Kidney (tissue), 14 donors: ENCODE data around the gene FBXL7. TPM values are rescaled to one million over a fixed set of nuclear protein-coding genes. Genes with fewer than 3 reads are reported as not detected.

Experiments used
- DNase-seq, 5 donors: peaks; one replicate each; pipeline ENCODE4 v3.0.0-alpha.2; 2013 to 2020
- FAIRE-seq: peaks from 2 replicates; lab custom pipeline; 2012; peaks lifted over from hg19 to GRCh38; lab: Jason Lieb, UNC
- H3K27ac ChIP-seq, 2 donors: one replicate each; pipeline ENCODE4 v1.7.0; 2013; ENCODE audit warnings: low read depth in 2 of 2, low read length in 2 of 2, inconsistent platforms in 1 of 2
- H3K27me3 ChIP-seq: one replicate; pipeline ENCODE4 v1.7.1; 2013; ENCODE audit warnings: low read length, inconsistent platforms; ENCODE audit not compliant: control insufficient read depth, insufficient read depth
- H3K36me3 ChIP-seq, 3 donors: one replicate each; pipeline versions ENCODE4 v1.7.0 to v1.7.1; 2013; ENCODE audit warnings: low read length in 3 of 3, control low read depth in 1 of 3, inconsistent platforms in 1 of 3; ENCODE audit not compliant: insufficient read depth in 3 of 3, control insufficient read depth in 2 of 3
- H3K4me1 ChIP-seq, 3 donors: one replicate each; pipeline versions ENCODE4 v1.7.0 to v1.7.1; 2013; ENCODE audit warnings: low read length in 3 of 3, inconsistent platforms in 1 of 3, low read depth in 1 of 3; ENCODE audit not compliant: control insufficient read depth in 2 of 3, insufficient read depth in 2 of 3
- H3K4me3 ChIP-seq, 3 donors: one replicate each; pipeline versions ENCODE4 v1.7.0 to v1.8.1; 2013; ENCODE audit warnings: low read length in 3 of 3, control low read depth in 1 of 3, inconsistent platforms in 1 of 3
- H3K9ac ChIP-seq, 3 donors: one replicate each; pipeline versions ENCODE4 v1.7.0 to v1.7.1; 2013; ENCODE audit warnings: low read length in 3 of 3, control low read depth in 1 of 3, inconsistent platforms in 1 of 3
- H3K9me3 ChIP-seq, 3 donors: one replicate each; pipeline versions ENCODE4 v1.7.0 to v1.7.1; 2013; ENCODE audit warnings: low read length in 3 of 3, control low read depth in 1 of 3, inconsistent platforms in 1 of 3; ENCODE audit not compliant: control insufficient read depth in 2 of 3, insufficient read depth in 1 of 3
- CTCF ChIP-seq: IDR thresholded peaks from 3 replicates; pipeline ENCODE4 v1.5.1; 2012; ENCODE audit warnings: mild to moderate bottlenecking, moderate library complexity, borderline replicate concordance; ENCODE audit not compliant: insufficient read depth; ENCODE audit errors: extremely low read depth
- intact Hi-C: fragments of 100-400 bp; cut with DNase I; formaldehyde crosslinking; loops from one replicate; pipeline ENCODE4 v1.11.1; 2022
- polyA plus RNA-seq: library from polyadenylated mRNA; stranded (reverse); fragments of 350-450 nt; fragmentation: Illumina TruSeq; extraction: RNeasy Lipid Tissue Mini Kit (QIAGEN cat#74804); gene quantifications from one replicate; pipeline ENCODE4 v1.2.3, GENCODE V29; 2014; ENCODE audit warnings: low read depth, low replicate concordance; ENCODE audit not compliant: insufficient read depth
- total RNA-seq: library from RNA; stranded (reverse); fragmentation: NEBNext Ultra II Directional; extraction: Animal tissue kit (Norgen Biotek cat#: 25700); gene quantifications from one replicate; pipeline ENCODE4 v1.2.1, GENCODE V29; 2021
- donor health status: control.
- donor health status: control.
- donor health status: control.
- donor health status: control.
- donor health status: control.
- donor health status: DM: yes; HTN: yes; CAD: no.
- donor health status: Normal renal cell carcinoma (clear cell type).

FBXL7 gene
- total and polyA plus RNA-seq, 2 donors from 2014 or later = 3.9 to 6.1 TPM

GRCh38 chr5:15579193-15579990 is 79.4 kb downstream of the FBXL7 start:
- intact Hi-C loops = no loop called here
- peaks cover 0 to 1% (median 0%) of the 10 kb centered on the region in 3 donors for H3K9me3 ChIP-seq
- FAIRE-seq (no peak), DNase-seq (no peak)
- no peak for TF ChIP-seq CTCF
- H3K36me3 ChIP-seq = no peaks in the 10 kb centered on the region
- H3K27me3 ChIP-seq = no peaks in the 10 kb centered on the region
- H3K4me3 ChIP-seq = no peak overlapping the region
- no peak overlapping the region for H3K27ac ChIP-seq
- no peaks in the 10 kb centered on the region for H3K4me1 ChIP-seq
- H3K9ac ChIP-seq = no peak overlapping the region

GRCh38 chr5:15584528-15584927 is 84.5 kb downstream of the FBXL7 start:
- no peak for TF ChIP-seq CTCF
- no peaks in the 10 kb centered on the region for H3K36me3 ChIP-seq
- DNase-seq = no peak
- intact Hi-C loops = no loop called here
- no peaks in the 10 kb centered on the region for H3K27me3 ChIP-seq
- H3K27ac ChIP-seq = no peak overlapping the region
- FAIRE-seq = no peak
- H3K9me3 ChIP-seq = peaks cover 0 to 6% (median 0%) of the 10 kb centered on the region in 3 donors
- H3K4me3 ChIP-seq = no peak overlapping the region
- no peaks in the 10 kb centered on the region for H3K4me1 ChIP-seq
- H3K9ac ChIP-seq = no peak overlapping the region

- TF ChIP-seq CTCF = no peak
- no peak for FAIRE-seq
Observed at GRCh38 chr5:15585128-15585527, 85.1 kb downstream of the FBXL7 start.

More at GRCh38 chr5:15585128-15585527, 85.1 kb downstream of the FBXL7 start:
- Histone ChIP-seq H3K27ac (no peak overlapping the region), H3K9ac (no peak overlapping the region), H3K4me1 (no peaks in the 10 kb centered on the region), H3K36me3 (no peaks in the 10 kb centered on the region), H3K9me3 (peaks cover 0 to 6% (median 0%) of the 10 kb centered on the region in 3 donors), H3K27me3 (no peaks in the 10 kb centered on the region), H3K4me3 (no peak overlapping the region)
- intact Hi-C loops = no loop called here
- DNase-seq = no peak
